Retinal pigment epithelial cell (primary cell): Measurements from ENCODE around the gene ITGA4.
A peak's percentile ranks its signal among the peaks of the same experiment; 100 is the strongest.

Experiments
- DNase-seq: peaks from one replicate; pipeline ENCODE4 v3.0.0-alpha.2; 2010; ENCODE audit warnings: low read depth
- H3K4me3 ChIP-seq: 2 replicates; pipeline ENCODE4 v1.5.1; 2011; ENCODE audit warnings: mild to moderate bottlenecking, low read length, control low read depth, moderate library complexity
- CTCF ChIP-seq: conservative IDR thresholded peaks from 2 replicates; pipeline ENCODE4 v1.5.1; 2011; ENCODE audit warnings: low read depth, low read length, control low read depth, inconsistent platforms

The ITGA4 gene

GRCh38 chr2:181421464-181421863 lies 35.7 kb upstream of the ITGA4 start:
- H3K4me3 ChIP-seq: no peak overlapping the region
- TF ChIP-seq CTCF: no peak
- no peak for DNase-seq

GRCh38 chr2:181426672-181427071 lies 30.5 kb upstream of the ITGA4 start:
- no peak for TF ChIP-seq CTCF
- no peak for DNase-seq
- H3K4me3 ChIP-seq: no peak overlapping the region

- DNase-seq: no peak
- H3K4me3 ChIP-seq: no peak overlapping the region
- peak; percentile 39 for TF ChIP-seq CTCF
Measured at GRCh38 chr2:181430406-181431118, 26.6 kb upstream of the ITGA4 start.

GRCh38 chr2:181431674-181432073 lies 25.5 kb upstream of the ITGA4 start:
- TF ChIP-seq CTCF: no peak
- DNase-seq: no peak
- H3K4me3 ChIP-seq: no peak overlapping the region

- H3K4me3 ChIP-seq: no peak overlapping the region
- no peak for DNase-seq
- TF ChIP-seq CTCF: peak; percentile 25
Measured at GRCh38 chr2:181438261-181438660, 18.9 kb upstream of the ITGA4 start.

GRCh38 chr2:181440344-181440743 lies 16.8 kb upstream of the ITGA4 start:
- DNase-seq: no peak
- H3K4me3 ChIP-seq: no peak overlapping the region
- TF ChIP-seq CTCF: no peak

- DNase-seq: no peak
- no peak overlapping the region for H3K4me3 ChIP-seq
- TF ChIP-seq CTCF: no peak
Measured at GRCh38 chr2:181440919-181441318, 16.3 kb upstream of the ITGA4 start.
